ENCODE measurements around the gene MASTL.

The MASTL gene

DNA sequence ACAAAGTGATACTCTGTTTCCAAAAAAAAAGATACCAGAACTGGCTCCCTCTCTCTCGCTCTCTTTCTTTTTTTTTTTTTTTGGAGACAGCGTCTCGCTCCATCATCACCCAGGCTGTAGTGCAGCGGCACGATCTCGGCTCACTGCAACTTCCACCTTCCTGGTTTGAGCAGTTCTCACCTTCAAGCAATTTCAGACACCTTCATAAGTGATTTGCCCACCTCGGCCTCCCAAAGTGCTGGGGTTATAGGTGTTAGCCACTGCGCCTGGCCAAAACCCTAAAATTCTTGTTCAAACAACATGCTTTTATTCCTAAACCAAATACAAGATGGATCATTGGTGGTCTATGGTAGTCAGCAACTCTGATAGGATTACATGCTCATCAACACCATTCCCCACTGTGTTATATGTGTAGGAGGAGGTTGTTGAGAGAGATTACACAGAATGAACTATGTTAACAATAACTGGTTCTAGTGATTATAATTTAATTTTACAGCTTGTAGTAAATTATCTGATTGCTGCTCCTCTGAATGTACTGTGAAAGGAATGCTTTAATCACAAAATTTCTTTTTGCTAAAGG lies 69.9 kb downstream of the MASTL start:
- no peak for DNase-seq (ENCODE audit: low read depth in 2 of 2)

- DNase-seq (ENCODE audit: low read depth in 2 of 2) = no peak
These were observed 70.6 kb downstream of the MASTL start for GRCh38 chr10:27225642-27226257.

GRCh38 chr10:27230022-27230421 lies 74.9 kb downstream of the MASTL start:
- no peak for DNase-seq (ENCODE audit: low read depth in 2 of 2)

GRCh38 chr10:27235706-27236105 lies 80.6 kb downstream of the MASTL start:
- DNase-seq (ENCODE audit: low read depth in 2 of 2) = no peak
